ENCODE measurements around the gene ZNF644.
"Not testable (repeated sequence)": the region's sequence is repeated elsewhere in the genome, so short reads cannot be mapped to it uniquely, and the experiment has no call there.

ZNF644 gene

GRCh38 chr1:90986953-90987352, 34.9 kb downstream of the ZNF644 start:
- no peak for DNase-seq (ENCODE audit: low read depth)

GRCh38 chr1:90977522-90977921, 44.3 kb downstream of the ZNF644 start:
- no peak for DNase-seq (ENCODE audit: low read depth)

- peak; percentile 87 for DNase-seq (ENCODE audit: low read depth)
These were observed 47.7 kb downstream of the ZNF644 start for GRCh38 chr1:90973897-90974798.

- peak; percentile 9 for DNase-seq (ENCODE audit: low read depth)
These were observed 51.6 kb downstream of the ZNF644 start for GRCh38 chr1:90970208-90970607.

GRCh38 chr1:90969241-90969640, 52.6 kb downstream of the ZNF644 start:
- no peak for DNase-seq (ENCODE audit: low read depth)

- DNase-seq (ENCODE audit: low read depth): peak; percentile 26
These were observed 57.3 kb downstream of the ZNF644 start for GRCh38 chr1:90964444-90965035.

GRCh38 chr1:90963651-90964050, 58.2 kb downstream of the ZNF644 start:
- DNase-seq (ENCODE audit: low read depth): no peak

GRCh38 chr1:90963236-90963635, 58.6 kb downstream of the ZNF644 start:
- no peak for DNase-seq (ENCODE audit: low read depth)

- peak; percentile 72 for DNase-seq (ENCODE audit: low read depth)
These were observed 62.3 kb downstream of the ZNF644 start for GRCh38 chr1:90959352-90960206.

GRCh38 chr1:90957497-90957896, 64.3 kb downstream of the ZNF644 start:
- no peak for DNase-seq (ENCODE audit: low read depth)

GRCh38 chr1:90955769-90956168, 66.1 kb downstream of the ZNF644 start:
- no peak for DNase-seq (ENCODE audit: low read depth)

- DNase-seq (ENCODE audit: low read depth): peak; percentile 65
These were observed 68.9 kb downstream of the ZNF644 start for GRCh38 chr1:90952906-90953305.

GRCh38 chr1:90951009-90951408, 70.8 kb downstream of the ZNF644 start:
- DNase-seq (ENCODE audit: low read depth): no peak

GRCh38 chr1:90948301-90948700, 73.5 kb downstream of the ZNF644 start:
- no peak for DNase-seq (ENCODE audit: low read depth)

- DNase-seq (ENCODE audit: low read depth): no peak
These were observed 75.2 kb downstream of the ZNF644 start for GRCh38 chr1:90946630-90947029.

- DNase-seq (ENCODE audit: low read depth): no peak
These were observed 76.5 kb downstream of the ZNF644 start for GRCh38 chr1:90945287-90945686.

GRCh38 chr1:90943966-90944365, 77.9 kb downstream of the ZNF644 start:
- no peak for DNase-seq (ENCODE audit: low read depth)

GRCh38 chr1:90940746-90941145, 81.1 kb downstream of the ZNF644 start:
- DNase-seq (ENCODE audit: low read depth): no peak

GRCh38 chr1:90936731-90937130, 85.1 kb downstream of the ZNF644 start:
- DNase-seq (ENCODE audit: low read depth): peak; percentile 54

- peak; percentile 70 for DNase-seq (ENCODE audit: low read depth)
These were observed 85.8 kb downstream of the ZNF644 start for GRCh38 chr1:90936061-90936460.

- DNase-seq (ENCODE audit: low read depth): not testable (repeated sequence)
These were observed 93.6 kb downstream of the ZNF644 start for GRCh38 chr1:90928231-90928630.

GRCh38 chr1:90927674-90928073, 94.2 kb downstream of the ZNF644 start:
- not testable (repeated sequence) for DNase-seq (ENCODE audit: low read depth)

- no peak for DNase-seq (ENCODE audit: low read depth)
These were observed 94.9 kb downstream of the ZNF644 start for GRCh38 chr1:90926971-90927370.

Measured in amniotic epithelial cell (primary cell).